Left renal cortex interstitium (tissue), 4 donors: ENCODE results near the gene QDPR. TPM values are rescaled to one million over a fixed set of nuclear protein-coding genes. Genes with fewer than 3 reads are reported as not detected.
"Not testable (repeated sequence)": the region's sequence is repeated elsewhere in the genome, so short reads cannot be mapped to it uniquely, and the experiment has no call there.

Experiments used
- DNase-seq, 4 donors: peaks; one replicate each; pipeline ENCODE4 v3.0.0-alpha.2; 2013; ENCODE audit warnings: low read depth in 4 of 4, low spot score in 2 of 4, missing footprints in 1 of 4
- polyA plus RNA-seq, 4 donors: library from polyadenylated mRNA; unstranded; fragments of 120-200 nt; gene quantifications; one replicate each; pipeline ENCODE4 v1.2.1, GENCODE V29; 2013; ENCODE audit not compliant: insufficient read length in 4 of 4

Gene QDPR
- polyA plus RNA-seq, 4 donors: 46.1 to 68.1 (median 67.4) TPM

DNA sequence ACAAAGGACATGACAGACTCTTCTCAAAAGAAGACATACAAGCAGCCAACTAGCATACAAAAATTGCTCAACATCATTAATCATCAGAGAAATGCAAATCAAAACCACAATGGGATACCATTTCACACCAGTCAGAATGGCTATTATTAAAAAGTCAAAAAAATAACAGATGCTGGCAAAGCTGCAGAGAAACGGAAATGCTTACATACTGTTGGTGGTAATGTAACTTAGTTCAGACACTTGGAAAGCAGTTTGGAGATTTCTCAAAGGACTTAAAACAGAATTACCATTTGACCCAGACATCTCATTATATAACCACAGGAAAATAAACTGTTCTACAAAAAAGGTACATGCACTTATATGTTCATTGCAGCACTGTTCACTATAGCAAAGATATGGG is 69.4 kb downstream of the QDPR start:
- DNase-seq: not testable (repeated sequence)

DNA sequence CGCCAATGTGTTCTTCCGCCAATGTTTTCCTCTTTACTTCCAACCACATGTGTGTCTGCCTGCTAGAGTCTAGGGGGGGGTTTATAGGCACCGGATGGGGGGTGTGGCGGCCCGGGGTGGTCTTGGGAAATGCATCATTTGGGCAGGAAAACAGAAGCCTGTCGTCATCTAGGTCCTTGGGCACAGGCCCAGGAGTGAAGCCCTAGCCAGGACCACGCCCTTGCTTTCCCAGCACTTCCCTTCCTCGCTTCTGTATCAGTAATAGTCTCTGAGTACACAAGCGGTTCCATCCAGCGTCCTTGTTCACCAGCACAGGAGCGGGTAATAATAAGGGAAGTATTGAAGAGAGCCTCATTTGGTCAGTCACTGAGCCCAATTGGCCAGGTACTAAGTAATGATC is 74.5 kb downstream of the QDPR start:
- DNase-seq: no peak

DNA sequence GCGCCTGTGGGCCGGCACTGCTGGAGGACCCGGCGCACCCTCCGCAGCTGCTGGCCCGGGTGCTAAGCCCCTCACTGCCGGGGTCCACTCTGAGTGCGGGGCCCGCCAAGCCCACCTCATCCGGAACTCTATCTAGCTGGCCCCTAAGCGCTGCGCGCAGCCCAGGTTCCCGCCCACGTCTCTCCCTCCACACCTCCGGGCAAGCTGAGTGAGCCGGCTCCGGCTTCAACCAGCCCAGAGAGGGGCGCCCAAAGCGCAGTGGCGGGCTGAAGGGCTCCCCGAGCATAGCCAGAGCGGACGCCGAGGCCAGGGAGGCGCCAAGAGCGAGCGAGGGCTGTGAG is 75.2 kb downstream of the QDPR start:
- DNase-seq: no peak

Other genes starting within 250 kb of the QDPR start
- gene CLRN2, start 3.1 kb upstream of the QDPR start, polyA plus RNA-seq: not detected
- 10 to 100 TPM; 67.5 to 86.8 (median 74.5) TPM for gene LAP3, start 65.1 kb upstream of the QDPR start, polyA plus RNA-seq
- 10 to 100 TPM; 60.0 to 71.3 (median 69.1) TPM for gene MED28, start 102.6 kb upstream of the QDPR start, polyA plus RNA-seq